Measurements from ENCODE around the gene MLLT10. TPM values are rescaled to one million over a fixed set of nuclear protein-coding genes. Genes with fewer than 3 reads are reported as not detected.

MLLT10 gene
- total RNA-seq, 1 experiment from 2014 or later: 45.2 TPM

DNA sequence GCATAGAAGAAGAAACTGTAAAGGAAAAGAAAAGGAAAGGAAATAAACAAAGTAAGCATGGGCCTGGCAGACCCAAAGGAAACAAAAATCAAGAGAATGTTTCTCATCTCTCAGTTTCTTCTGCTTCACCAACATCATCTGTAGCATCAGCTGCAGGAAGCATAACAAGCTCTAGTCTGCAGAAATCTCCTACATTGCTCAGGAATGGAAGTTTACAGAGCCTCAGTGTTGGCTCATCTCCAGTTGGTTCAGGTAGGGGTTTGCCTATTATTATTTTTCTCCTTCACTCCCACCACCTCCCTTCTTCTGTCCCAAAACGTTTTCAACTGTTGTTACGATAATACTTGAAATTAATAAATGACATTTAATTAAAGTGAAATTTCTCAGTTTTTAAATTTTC is 139.6 kb downstream of the MLLT10 start:
- Histone ChIP-seq H3K36me3 (ENCODE audit: control insufficient read depth in 1 of 2, insufficient read depth in 2 of 2, low read length in 2 of 2) (no peaks in the 10 kb centered on the region; a peak in 1 of 4 replicates), H3K27me3 (ENCODE audit: insufficient read depth, low read length) (no peaks in the 10 kb centered on the region), H3K79me2 (ENCODE audit: insufficient read depth, low read length) (peaks cover 56% of the 10 kb centered on the region), H4K20me1 (ENCODE audit: insufficient read depth) (peaks cover 17% of the 10 kb centered on the region; the same call in 1 of the 2 replicates), H3K27ac (ENCODE audit: low read depth, low read length) (no peak overlapping the region), H2AFZ (ENCODE audit: low read depth, low read length, poor library complexity, severe bottlenecking) (no peak overlapping the region), H3K4me3 (replicated peaks in 1 of 2; ENCODE audit: low read depth in 1 of 2, low read length in 2 of 2) (no peak overlapping the region), H3K9me2 (ENCODE audit: insufficient read depth) (no peaks in the 10 kb centered on the region), H3K9me3 (ENCODE audit: control insufficient read depth in 1 of 2, insufficient read depth in 1 of 2, low read depth in 1 of 2, low read length in 2 of 2) (no peaks in the 10 kb centered on the region), H3K4me2 (ENCODE audit: low read length) (no peak overlapping the region), H3K9ac (ENCODE audit: low read length) (no peak overlapping the region), H3K4me1 (ENCODE audit: control insufficient read depth in 1 of 2, insufficient read depth in 2 of 2, low read length in 2 of 2) (no peaks in the 10 kb centered on the region)
- intact Hi-C loops (cut with micrococcal nuclease): loop anchor here (5.0 kb wide), 1 partner anchor 396 kb away; no protein-coding TSS in a partner anchor
- CTCF ChIA-PET: interaction anchor here (0.8 kb wide), 1 partner anchor 178 kb away, joined by 5 read pairs; no protein-coding TSS in a partner anchor
- no peak for TF ChIP-seq EZH2phosphoT487 (IDR thresholded peaks at IDR 0.05; ENCODE audit: borderline replicate concordance)
- TF ChIP-seq ZNF274 (IDR thresholded peaks at IDR 0.05; ENCODE audit: low read depth, low read length): no peak
- no peak for TF ChIP-seq RAD21 (IDR thresholded peaks at IDR 0.05; ENCODE audit: low read depth)
- TF ChIP-seq, protein P1, sequence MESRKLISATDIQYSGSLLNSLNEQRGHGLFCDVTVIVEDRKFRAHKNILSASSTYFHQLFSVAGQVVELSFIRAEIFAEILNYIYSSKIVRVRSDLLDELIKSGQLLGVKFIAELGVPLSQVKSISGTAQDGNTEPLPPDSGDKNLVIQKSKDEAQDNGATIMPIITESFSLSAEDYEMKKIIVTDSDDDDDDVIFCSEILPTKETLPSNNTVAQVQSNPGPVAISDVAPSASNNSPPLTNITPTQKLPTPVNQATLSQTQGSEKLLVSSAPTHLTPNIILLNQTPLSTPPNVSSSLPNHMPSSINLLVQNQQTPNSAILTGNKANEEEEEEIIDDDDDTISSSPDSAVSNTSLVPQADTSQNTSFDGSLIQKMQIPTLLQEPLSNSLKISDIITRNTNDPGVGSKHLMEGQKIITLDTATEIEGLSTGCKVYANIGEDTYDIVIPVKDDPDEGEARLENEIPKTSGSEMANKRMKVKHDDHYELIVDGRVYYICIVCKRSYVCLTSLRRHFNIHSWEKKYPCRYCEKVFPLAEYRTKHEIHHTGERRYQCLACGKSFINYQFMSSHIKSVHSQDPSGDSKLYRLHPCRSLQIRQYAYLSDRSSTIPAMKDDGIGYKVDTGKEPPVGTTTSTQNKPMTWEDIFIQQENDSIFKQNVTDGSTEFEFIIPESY (IDR thresholded peaks at IDR 0.05; ENCODE audit: extremely low read depth, insufficient replicate concordance, low read length): no peak
- TF ChIP-seq EZH2 (IDR thresholded peaks at IDR 0.05): no peak
- no peak for TF ChIP-seq YY1 (IDR thresholded peaks at IDR 0.05; ENCODE audit: extremely low read depth, insufficient replicate concordance, low read depth, low read length)
- no peak for TF ChIP-seq EGR1 (IDR thresholded peaks at IDR 0.05; ENCODE audit: low read depth)
- no peak for TF ChIP-seq SRF (IDR thresholded peaks at IDR 0.05; ENCODE audit: low read depth)
- no peak for TF ChIP-seq ELF1 (IDR thresholded peaks at IDR 0.05; ENCODE audit: borderline replicate concordance, low read depth)
- TF ChIP-seq, protein P2, sequence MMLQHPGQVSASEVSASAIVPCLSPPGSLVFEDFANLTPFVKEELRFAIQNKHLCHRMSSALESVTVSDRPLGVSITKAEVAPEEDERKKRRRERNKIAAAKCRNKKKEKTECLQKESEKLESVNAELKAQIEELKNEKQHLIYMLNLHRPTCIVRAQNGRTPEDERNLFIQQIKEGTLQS (IDR thresholded peaks at IDR 0.05): no peak
- TF ChIP-seq FOSL1 (IDR thresholded peaks at IDR 0.05; ENCODE audit: low read depth): no peak
- TF ChIP-seq, protein P3, sequence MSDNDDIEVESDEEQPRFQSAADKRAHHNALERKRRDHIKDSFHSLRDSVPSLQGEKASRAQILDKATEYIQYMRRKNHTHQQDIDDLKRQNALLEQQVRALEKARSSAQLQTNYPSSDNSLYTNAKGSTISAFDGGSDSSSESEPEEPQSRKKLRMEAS (IDR thresholded peaks at IDR 0.05): no peak
- TF ChIP-seq SP1 (IDR thresholded peaks at IDR 0.05; ENCODE audit: low read depth): no peak
- no peak for TF ChIP-seq ZFX (IDR thresholded peaks at IDR 0.05)
- no peak for TF ChIP-seq SIN3A (IDR thresholded peaks at IDR 0.05; ENCODE audit: low read depth)
- no peak for TF ChIP-seq JUND (IDR thresholded peaks at IDR 0.05)
- DNase-seq (ENCODE audit: low read depth, low spot score): no peak
- BruUV-seq (replicated peaks): no TSS peak
- ATAC-seq: no peak
- POLR2A ChIA-PET: interaction anchor here (0.6 kb wide), 1 partner anchor 10 kb away, joined by 3 read pairs; no protein-coding TSS in a partner anchor
- RAD21 ChIA-PET (ENCODE audit: low non-redundant PET in 1 of 2, low total read pairs in 2 of 2, uncharacterized antibody in 2 of 2, unreplicated experiment in 2 of 2): no interaction called here
